PC-9 (cell line): ENCODE data around the gene ISCA1.

Experiments
- EZH2 ChIP-seq: fragments of 200-600 bp; sonication (generic); IDR thresholded peaks from 2 replicates; pipeline ENCODE4 v1.8.0; 2017; ENCODE audit warnings: antibody characterized with exemption, low read depth
- TF ChIP-seq, protein P1 (sequence below): fragments of 200-600 bp; sonication (generic); conservative IDR thresholded peaks from 2 replicates; pipeline ENCODE4 v1.6.1; 2017; ENCODE audit warnings: mixed run types, antibody characterized with exemption, mild to moderate bottlenecking, moderate library complexity

DNA sequence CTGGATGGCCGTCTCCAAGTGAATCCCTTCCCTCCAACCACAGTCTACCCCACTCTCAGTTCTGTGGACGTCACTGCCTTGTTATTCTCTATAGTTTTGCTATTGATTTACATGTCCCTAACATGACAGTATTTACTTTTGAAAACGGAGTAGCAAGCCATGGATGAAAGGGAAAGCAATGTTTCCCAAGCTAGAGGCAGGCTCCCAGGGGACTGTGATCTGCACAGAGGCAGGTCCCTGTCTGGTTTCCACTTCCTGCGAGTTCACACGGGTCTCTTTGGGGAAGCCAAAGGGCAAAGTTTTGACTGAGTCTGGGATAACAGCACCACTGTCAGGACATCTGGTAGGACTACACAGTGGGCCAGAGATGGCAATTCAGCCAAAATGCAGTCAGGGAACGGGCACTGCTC, 35.6 kb downstream of the ISCA1 start:
- TF ChIP-seq, protein P1, sequence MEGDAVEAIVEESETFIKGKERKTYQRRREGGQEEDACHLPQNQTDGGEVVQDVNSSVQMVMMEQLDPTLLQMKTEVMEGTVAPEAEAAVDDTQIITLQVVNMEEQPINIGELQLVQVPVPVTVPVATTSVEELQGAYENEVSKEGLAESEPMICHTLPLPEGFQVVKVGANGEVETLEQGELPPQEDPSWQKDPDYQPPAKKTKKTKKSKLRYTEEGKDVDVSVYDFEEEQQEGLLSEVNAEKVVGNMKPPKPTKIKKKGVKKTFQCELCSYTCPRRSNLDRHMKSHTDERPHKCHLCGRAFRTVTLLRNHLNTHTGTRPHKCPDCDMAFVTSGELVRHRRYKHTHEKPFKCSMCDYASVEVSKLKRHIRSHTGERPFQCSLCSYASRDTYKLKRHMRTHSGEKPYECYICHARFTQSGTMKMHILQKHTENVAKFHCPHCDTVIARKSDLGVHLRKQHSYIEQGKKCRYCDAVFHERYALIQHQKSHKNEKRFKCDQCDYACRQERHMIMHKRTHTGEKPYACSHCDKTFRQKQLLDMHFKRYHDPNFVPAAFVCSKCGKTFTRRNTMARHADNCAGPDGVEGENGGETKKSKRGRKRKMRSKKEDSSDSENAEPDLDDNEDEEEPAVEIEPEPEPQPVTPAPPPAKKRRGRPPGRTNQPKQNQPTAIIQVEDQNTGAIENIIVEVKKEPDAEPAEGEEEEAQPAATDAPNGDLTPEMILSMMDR: no peak
- TF ChIP-seq EZH2: no peak
